PFSK-1 (cell line): ENCODE data around the gene PRKCE.

Source experiments
- FOXP2 ChIP-seq: optimal IDR thresholded peaks from 2 replicates; pipeline ENCODE3; 2011; ENCODE audit warnings: borderline replicate concordance, control low read depth, inconsistent platforms; ENCODE audit not compliant: insufficient read depth; ENCODE audit errors: extremely low read length, extremely low read depth
- POLR2AphosphoS5 ChIP-seq: IDR thresholded peaks from 2 replicates; pipeline ENCODE4 v1.6.1; 2012; ENCODE audit warnings: low read depth, mild to moderate bottlenecking, control low read depth, low read length, moderate library complexity
- SIN3A ChIP-seq: IDR thresholded peaks from 2 replicates; pipeline ENCODE4 v1.6.1; 2012; ENCODE audit warnings: mild to moderate bottlenecking, low read length, moderate library complexity, borderline replicate concordance; ENCODE audit not compliant: insufficient read depth
- TAF1 ChIP-seq: IDR thresholded peaks from 2 replicates; pipeline ENCODE4 v1.6.1; 2012; ENCODE audit warnings: low read length, control low read depth, borderline replicate concordance; ENCODE audit not compliant: insufficient read depth
- TF ChIP-seq, protein P1 (sequence below), 2 experiments: IDR thresholded peaks; 2 replicates each; pipeline versions ENCODE4 v1.6.1 to v1.8.0; 2011 to 2012; ENCODE audit warnings: low read depth in 2 of 2, low read length in 2 of 2, control low read depth in 1 of 2, inconsistent platforms in 1 of 2, mild to moderate bottlenecking in 1 of 2, moderate library complexity in 1 of 2; ENCODE audit not compliant: insufficient read depth in 1 of 2

PRKCE gene

GRCh38 chr2:46200100-46200690 is 548.7 kb downstream of the PRKCE start:
- TF ChIP-seq FOXP2 (no peak), SIN3A (no peak), TAF1 (no peak), POLR2AphosphoS5 (no peak)
- TF ChIP-seq, protein P1, sequence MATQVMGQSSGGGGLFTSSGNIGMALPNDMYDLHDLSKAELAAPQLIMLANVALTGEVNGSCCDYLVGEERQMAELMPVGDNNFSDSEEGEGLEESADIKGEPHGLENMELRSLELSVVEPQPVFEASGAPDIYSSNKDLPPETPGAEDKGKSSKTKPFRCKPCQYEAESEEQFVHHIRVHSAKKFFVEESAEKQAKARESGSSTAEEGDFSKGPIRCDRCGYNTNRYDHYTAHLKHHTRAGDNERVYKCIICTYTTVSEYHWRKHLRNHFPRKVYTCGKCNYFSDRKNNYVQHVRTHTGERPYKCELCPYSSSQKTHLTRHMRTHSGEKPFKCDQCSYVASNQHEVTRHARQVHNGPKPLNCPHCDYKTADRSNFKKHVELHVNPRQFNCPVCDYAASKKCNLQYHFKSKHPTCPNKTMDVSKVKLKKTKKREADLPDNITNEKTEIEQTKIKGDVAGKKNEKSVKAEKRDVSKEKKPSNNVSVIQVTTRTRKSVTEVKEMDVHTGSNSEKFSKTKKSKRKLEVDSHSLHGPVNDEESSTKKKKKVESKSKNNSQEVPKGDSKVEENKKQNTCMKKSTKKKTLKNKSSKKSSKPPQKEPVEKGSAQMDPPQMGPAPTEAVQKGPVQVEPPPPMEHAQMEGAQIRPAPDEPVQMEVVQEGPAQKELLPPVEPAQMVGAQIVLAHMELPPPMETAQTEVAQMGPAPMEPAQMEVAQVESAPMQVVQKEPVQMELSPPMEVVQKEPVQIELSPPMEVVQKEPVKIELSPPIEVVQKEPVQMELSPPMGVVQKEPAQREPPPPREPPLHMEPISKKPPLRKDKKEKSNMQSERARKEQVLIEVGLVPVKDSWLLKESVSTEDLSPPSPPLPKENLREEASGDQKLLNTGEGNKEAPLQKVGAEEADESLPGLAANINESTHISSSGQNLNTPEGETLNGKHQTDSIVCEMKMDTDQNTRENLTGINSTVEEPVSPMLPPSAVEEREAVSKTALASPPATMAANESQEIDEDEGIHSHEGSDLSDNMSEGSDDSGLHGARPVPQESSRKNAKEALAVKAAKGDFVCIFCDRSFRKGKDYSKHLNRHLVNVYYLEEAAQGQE (IDR thresholded peaks at IDR 0.05; ENCODE audit: insufficient read depth in 1 of 2, low read depth in 2 of 2, low read length in 2 of 2): no peak

DNA sequence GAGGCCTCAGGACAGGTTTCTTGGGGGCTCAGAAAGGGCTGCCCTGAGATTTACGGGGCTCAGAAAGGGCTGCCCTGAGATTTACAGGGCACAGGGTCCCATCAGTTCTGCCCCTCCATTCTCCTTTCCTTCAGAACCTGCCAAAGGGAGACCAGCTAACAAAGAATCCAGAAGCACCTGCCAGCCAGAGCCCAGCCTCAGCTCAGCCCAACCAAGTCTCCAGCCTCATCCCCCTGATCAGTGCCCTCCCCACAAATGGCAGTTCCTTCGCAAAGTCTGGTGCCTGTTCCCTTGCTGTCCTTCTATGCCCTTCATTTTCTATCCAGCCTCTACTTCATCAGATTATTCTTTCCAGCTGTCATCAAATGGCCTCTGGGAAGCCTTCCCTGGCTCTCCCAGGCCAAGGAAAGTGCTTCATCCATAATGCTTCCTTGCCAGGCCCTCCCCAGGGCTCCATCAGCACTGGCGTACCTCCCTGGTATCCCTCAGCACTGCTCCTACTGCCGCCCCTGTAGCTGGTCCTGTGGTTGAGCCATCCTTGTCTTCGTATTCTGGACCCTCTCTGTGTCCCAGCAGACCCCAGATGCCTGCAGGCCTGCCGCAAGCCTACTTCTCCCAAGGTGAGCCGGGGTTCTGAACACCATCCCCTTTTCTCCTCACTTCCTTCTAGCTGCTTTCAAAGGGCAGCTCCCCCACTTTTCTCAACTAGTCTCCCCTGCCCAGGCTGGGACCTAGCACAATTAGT is 549.6 kb downstream of the PRKCE start:
- no peak for TF ChIP-seq POLR2AphosphoS5
- no peak for TF ChIP-seq FOXP2
- no peak for TF ChIP-seq SIN3A
- TF ChIP-seq, protein P1 (IDR thresholded peaks at IDR 0.05; ENCODE audit: insufficient read depth in 1 of 2, low read depth in 2 of 2, low read length in 2 of 2): no peak
- no peak for TF ChIP-seq TAF1

GRCh38 chr2:46202453-46202852 is 551.0 kb downstream of the PRKCE start:
- TF ChIP-seq POLR2AphosphoS5: no peak

DNA sequence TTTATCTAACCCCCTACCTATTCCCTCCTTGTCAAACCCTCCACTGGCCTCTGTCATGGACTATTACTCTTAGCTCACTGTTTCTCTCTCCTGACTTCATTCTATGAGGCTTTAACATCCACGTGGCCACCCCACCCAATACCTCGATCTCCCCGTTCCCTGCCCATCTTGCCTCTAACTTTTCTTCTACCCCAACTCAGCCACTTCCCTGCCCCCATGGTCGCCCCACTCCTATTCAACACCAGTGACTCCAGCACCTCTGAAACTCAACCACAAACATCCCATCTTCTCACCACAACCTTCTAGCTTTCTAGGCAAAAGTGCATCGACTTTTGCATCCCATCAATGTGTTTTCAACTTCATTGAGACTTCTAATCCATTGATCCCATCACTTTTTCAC is 551.5 kb downstream of the PRKCE start:
- no peak for TF ChIP-seq POLR2AphosphoS5
- no peak for TF ChIP-seq TAF1
- no peak for TF ChIP-seq FOXP2
- no peak for TF ChIP-seq SIN3A
- TF ChIP-seq, protein P1 (IDR thresholded peaks at IDR 0.05; ENCODE audit: insufficient read depth in 1 of 2, low read depth in 2 of 2, low read length in 2 of 2): no peak

- TF ChIP-seq TAF1 (no peak), FOXP2 (no peak), SIN3A (no peak), POLR2AphosphoS5 (no peak)
- TF ChIP-seq, protein P1 (IDR thresholded peaks at IDR 0.05; ENCODE audit: insufficient read depth in 1 of 2, low read depth in 2 of 2, low read length in 2 of 2): no peak
Measured at GRCh38 chr2:46207591-46207990, 556.1 kb downstream of the PRKCE start.
